ENCODE data around the gene TERT.
"Not testable (repeated sequence)": the region's sequence is repeated elsewhere in the genome, so short reads cannot be mapped to it uniquely, and the experiment has no call there.

The TERT gene

DNA sequence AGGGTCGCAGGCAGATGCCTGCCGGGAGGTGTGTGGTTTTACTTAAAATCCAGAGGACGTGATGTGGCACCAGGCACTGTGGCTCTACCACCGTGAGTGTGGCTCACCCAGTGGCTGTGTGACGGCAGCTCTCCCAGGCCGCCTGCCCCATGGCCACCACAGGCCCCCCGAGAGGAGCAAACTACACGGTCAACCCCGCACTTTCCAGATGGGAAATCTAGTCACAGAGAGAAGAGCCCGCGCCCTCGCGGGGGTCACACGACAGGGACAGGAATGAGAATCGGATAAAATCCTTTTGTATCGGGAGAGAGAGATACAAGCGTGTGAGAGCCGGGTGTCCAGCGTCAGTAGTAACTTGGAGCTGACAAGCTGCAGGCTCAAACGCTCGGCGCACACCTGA is 24.4 kb downstream of the TERT start:
- DNase-seq (ENCODE audit: extremely low spot score): no peak
- ChIA-PET POLR2A (no interaction called here), CTCF (no interaction called here)
- TF ChIP-seq, protein P1, sequence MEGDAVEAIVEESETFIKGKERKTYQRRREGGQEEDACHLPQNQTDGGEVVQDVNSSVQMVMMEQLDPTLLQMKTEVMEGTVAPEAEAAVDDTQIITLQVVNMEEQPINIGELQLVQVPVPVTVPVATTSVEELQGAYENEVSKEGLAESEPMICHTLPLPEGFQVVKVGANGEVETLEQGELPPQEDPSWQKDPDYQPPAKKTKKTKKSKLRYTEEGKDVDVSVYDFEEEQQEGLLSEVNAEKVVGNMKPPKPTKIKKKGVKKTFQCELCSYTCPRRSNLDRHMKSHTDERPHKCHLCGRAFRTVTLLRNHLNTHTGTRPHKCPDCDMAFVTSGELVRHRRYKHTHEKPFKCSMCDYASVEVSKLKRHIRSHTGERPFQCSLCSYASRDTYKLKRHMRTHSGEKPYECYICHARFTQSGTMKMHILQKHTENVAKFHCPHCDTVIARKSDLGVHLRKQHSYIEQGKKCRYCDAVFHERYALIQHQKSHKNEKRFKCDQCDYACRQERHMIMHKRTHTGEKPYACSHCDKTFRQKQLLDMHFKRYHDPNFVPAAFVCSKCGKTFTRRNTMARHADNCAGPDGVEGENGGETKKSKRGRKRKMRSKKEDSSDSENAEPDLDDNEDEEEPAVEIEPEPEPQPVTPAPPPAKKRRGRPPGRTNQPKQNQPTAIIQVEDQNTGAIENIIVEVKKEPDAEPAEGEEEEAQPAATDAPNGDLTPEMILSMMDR (IDR thresholded peaks at IDR 0.05; ENCODE audit: control extremely low read depth, extremely low read depth, low read depth, missing control alignments): no peak

DNA sequence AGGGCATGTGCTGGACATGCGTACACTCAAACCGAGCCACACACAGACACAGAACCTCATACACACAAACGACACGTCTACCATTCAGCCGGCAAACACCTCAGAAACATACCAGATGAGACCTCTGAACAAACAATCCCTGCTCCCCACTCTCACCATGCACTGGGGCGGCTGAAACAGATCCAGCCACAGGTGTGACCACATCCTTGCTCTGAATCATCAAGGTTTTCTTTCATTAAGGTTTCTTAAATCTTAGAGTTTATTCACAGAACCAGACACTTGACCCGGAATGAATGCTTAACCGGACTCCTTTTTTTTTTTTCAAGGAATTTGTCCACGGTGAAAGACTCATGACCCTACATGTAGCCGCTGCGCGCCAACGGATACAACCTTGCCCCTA is 26.2 kb downstream of the TERT start:
- ChIA-PET CTCF (no interaction called here), POLR2A (no interaction called here)
- DNase-seq (ENCODE audit: extremely low spot score): no peak
- TF ChIP-seq, protein P1 (IDR thresholded peaks at IDR 0.05; ENCODE audit: control extremely low read depth, extremely low read depth, low read depth, missing control alignments): no peak

DNA sequence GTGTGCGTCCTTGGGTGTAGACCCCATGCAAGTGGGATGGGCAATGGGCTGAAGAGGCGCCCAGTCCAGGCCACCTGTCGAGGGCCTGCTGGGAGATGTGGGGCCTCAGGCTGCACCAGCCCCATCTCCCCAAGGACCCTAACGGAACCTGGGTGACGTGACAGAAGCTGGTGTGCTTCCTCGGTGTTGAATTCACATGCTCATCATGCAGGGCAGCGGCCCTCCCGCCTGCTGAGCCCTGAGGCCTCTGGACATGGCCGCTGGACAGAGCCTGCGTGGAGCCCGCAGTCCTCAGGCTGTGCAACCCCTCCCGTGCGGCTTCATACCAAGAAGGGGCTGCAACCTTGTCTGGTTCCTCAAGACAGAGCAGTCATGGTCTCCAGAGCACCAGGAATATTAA is 26.8 kb downstream of the TERT start:
- CTCF ChIA-PET: no interaction called here
- TF ChIP-seq, protein P1 (IDR thresholded peaks at IDR 0.05; ENCODE audit: control extremely low read depth, extremely low read depth, low read depth, missing control alignments): no peak
- POLR2A ChIA-PET: no interaction called here
- DNase-seq (ENCODE audit: extremely low spot score): no peak

DNA sequence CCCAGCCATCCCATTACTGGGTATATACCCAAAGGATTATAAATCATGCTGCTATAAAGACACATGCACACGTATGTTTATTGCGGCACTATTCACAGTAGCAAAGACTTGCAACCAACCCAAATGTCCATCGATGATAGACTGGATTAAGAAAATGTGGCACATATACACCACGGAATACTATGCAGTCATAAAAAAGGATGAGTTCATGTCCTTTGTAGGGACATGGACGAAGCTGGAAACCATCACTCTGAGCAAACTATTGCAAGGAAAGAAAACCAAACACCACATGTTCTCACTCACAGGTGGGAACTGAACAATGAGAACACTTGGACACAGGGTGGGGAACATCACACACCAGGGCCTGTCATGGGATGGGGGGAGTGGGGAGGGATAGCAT is 27.4 kb downstream of the TERT start:
- DNase-seq (ENCODE audit: extremely low spot score); POLR2A ChIA-PET; CTCF ChIA-PET: not testable (repeated sequence)

DNA sequence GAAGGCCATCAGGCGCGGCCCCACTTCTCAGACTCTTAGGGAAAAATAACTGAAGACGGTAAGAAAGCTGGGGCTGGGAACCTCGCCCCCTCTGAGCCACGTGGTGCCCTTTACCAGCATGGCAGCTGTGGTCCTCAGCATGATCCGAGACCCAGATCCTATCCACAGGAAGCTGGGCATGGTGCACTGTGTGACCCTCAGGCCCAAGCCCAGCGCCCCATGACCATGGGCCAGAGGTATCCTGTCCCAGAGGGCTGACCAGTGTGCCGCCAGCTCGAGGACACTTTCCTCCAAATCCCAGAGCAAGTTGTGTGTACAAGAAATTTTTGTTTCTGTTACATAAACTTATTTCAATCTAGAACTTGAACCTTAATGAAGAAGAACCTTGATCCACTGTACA is 28.1 kb downstream of the TERT start:
- ChIA-PET POLR2A (no interaction called here), CTCF (no interaction called here)
- DNase-seq (ENCODE audit: extremely low spot score): no peak
- TF ChIP-seq, protein P1 (IDR thresholded peaks at IDR 0.05; ENCODE audit: control extremely low read depth, extremely low read depth, low read depth, missing control alignments): no peak

DNA sequence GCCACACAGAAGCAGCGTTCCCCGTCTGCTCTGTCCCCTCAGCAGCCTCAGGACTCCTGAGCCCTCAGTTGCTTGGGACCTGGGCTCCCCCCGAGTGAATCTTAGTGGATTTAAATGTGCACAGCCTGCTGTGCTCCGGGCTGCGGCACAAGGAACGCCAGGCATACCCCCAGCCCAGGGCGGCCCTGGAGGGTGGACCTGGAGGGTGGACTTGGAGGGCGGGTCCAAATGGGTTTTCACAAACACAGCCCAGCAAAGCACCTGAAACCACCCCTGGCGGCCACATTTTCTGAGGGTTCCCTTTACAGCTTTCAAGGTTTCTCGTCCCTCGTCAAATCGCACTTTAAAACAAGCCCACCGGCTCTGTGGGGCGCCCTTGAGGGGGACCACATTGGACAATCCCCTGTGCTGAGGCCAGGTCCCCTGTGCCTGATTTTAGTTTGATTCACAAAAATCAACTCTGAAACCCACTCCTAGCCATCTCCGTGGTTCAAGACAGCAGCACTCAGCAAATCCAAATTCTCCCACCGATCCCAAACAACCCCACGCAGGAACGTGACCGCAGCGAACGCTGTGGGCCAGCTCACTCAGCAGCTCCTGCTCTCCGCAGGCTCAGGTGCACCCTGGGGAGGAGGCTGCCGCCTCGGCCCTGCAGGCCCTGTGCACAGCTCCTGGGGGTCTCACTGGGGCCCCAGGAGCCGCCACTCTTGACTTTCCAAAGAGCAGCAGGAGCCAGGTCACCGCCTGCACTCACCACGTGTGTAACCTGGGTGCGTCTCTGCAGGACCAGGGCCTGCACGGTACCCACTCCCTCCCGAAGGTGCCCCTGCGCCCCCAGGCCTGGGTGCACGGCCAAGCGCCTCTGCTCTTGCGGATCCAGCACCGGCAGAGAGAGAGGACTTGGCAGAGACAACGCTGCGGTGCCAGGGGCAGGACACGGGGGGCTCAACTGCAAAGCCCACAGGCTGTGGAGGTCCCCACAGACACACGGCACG is 29.1 kb downstream of the TERT start:
- TF ChIP-seq, protein P1 (IDR thresholded peaks at IDR 0.05; ENCODE audit: control extremely low read depth, extremely low read depth, low read depth, missing control alignments): no peak

DNA sequence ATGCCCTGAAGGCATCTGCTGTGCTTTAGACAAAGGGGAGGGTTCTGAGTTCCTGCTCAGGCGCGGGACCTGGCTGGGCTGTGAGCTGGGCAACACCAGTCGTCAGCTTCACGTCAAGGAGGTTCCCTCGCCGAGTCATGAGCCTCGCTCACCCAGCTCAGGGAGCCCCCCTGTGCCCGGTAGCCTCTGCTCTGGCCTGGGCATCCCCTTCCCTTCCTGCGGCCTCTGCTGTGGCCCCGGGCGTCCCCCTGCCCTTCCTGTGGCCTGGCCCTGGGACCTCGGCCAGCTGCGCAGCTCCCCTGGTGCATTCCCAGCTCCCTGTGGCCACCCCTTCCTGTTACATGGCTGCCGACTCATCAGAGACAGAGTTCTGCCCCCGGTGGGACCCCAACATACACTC is 29.8 kb downstream of the TERT start:
- POLR2A ChIA-PET: no interaction called here
- CTCF ChIA-PET: no interaction called here
- DNase-seq (ENCODE audit: extremely low spot score): no peak
- TF ChIP-seq, protein P1 (IDR thresholded peaks at IDR 0.05; ENCODE audit: control extremely low read depth, extremely low read depth, low read depth, missing control alignments): no peak

More for the DNA sequence above, 29.1 kb downstream of the TERT start:
- no peak for DNase-seq (ENCODE audit: extremely low spot score)
- CTCF ChIA-PET: no interaction called here
- POLR2A ChIA-PET: no interaction called here

Measured in GM10248 (cell line).